Ovary (tissue), 3 donors: ENCODE data around the gene SPRED1.

Experiments
- CTCF ChIP-seq, 3 donors: fragments of 450-650 bp in 2 of 3; fragments of 200-600 bp in 1 of 3; IDR thresholded peaks; one replicate each; pipeline versions ENCODE4 v1.5.1 to v1.8.0; 2016 to 2022; ENCODE audit warnings: antibody characterized with exemption in 3 of 3, mild to moderate bottlenecking in 1 of 3
- EP300 ChIP-seq: sonication (generic); formaldehyde crosslinking; IDR thresholded peaks from one replicate; pipeline ENCODE4 v1.6.1; 2017; ENCODE audit warnings: antibody characterized with exemption
- POLR2A ChIP-seq: fragments of 450-650 bp; IDR thresholded peaks from one replicate; pipeline ENCODE4 v1.6.1; 2017; ENCODE audit warnings: antibody characterized with exemption, mild to moderate bottlenecking, moderate library complexity
- donor health status: DM: no; HTN: no; CAD: no.

GRCh38 chr15:38323895-38324294 is 71.3 kb downstream of the SPRED1 start:
- TF ChIP-seq CTCF (IDR thresholded peaks at IDR 0.05) (no peak), POLR2A (no peak), EP300 (no peak)
